GM19238 (cell line): ENCODE measurements around the gene DDR2.
"Not testable (repeated sequence)": the region's sequence is repeated elsewhere in the genome, so short reads cannot be mapped to it uniquely, and the experiment has no call there.

Source experiments
- DNase-seq: peaks from one replicate; pipeline ENCODE4 v3.0.0; 2011; ENCODE audit warnings: low spot score; ENCODE audit not compliant: insufficient read length

DDR2 gene

GRCh38 chr1:162632217-162632666 lies at the start of gene DDR2:
DDR2 (plus strand) TSS chr1:162632464; CDS start chr1:162719064, 86,600 bp downstream.
- no peak for DNase-seq

- DNase-seq: not testable (repeated sequence)
These were observed 49.4 kb upstream of the DDR2 start for GRCh38 chr1:162582901-162583300.

- not testable (repeated sequence) for DNase-seq
These were observed 47.2 kb upstream of the DDR2 start for GRCh38 chr1:162585101-162585500.

GRCh38 chr1:162587347-162587746 lies 44.9 kb upstream of the DDR2 start:
- no peak for DNase-seq

- no peak for DNase-seq
These were observed 44.5 kb upstream of the DDR2 start for GRCh38 chr1:162587761-162588260.

GRCh38 chr1:162590101-162590500 lies 42.2 kb upstream of the DDR2 start:
- DNase-seq: no peak

- no peak for DNase-seq
These were observed 41.6 kb upstream of the DDR2 start for GRCh38 chr1:162590686-162591085.

GRCh38 chr1:162596514-162597170 lies 35.6 kb upstream of the DDR2 start:
- DNase-seq: no peak

- no peak for DNase-seq
These were observed 32.8 kb upstream of the DDR2 start for GRCh38 chr1:162599451-162599850.

- not testable (repeated sequence) for DNase-seq
These were observed 29.1 kb upstream of the DDR2 start for GRCh38 chr1:162603117-162603516.

GRCh38 chr1:162605225-162605927 lies 26.9 kb upstream of the DDR2 start:
- DNase-seq: no peak

- DNase-seq: no peak
These were observed 23.0 kb upstream of the DDR2 start for GRCh38 chr1:162609306-162609705.

GRCh38 chr1:162612606-162613400 lies 19.5 kb upstream of the DDR2 start:
- DNase-seq: no peak

- no peak for DNase-seq
These were observed 15.4 kb upstream of the DDR2 start for GRCh38 chr1:162616848-162617247.

GRCh38 chr1:162617513-162617912 lies 14.8 kb upstream of the DDR2 start:
- DNase-seq: no peak

- DNase-seq: no peak
These were observed 13.2 kb upstream of the DDR2 start for GRCh38 chr1:162619076-162619475.

GRCh38 chr1:162621256-162621655 lies 11.0 kb upstream of the DDR2 start:
- no peak for DNase-seq

- DNase-seq: no peak
These were observed 6.6 kb upstream of the DDR2 start for GRCh38 chr1:162625679-162626078.

GRCh38 chr1:162626094-162626493 lies 6.2 kb upstream of the DDR2 start:
- DNase-seq: no peak

- no peak for DNase-seq
These were observed 5.5 kb upstream of the DDR2 start for GRCh38 chr1:162626761-162627160.

- DNase-seq: no peak
These were observed 4.5 kb upstream of the DDR2 start for GRCh38 chr1:162627662-162628296.
